ENCODE measurements around the gene UBA3. TPM values are rescaled to one million over a fixed set of nuclear protein-coding genes. Genes with fewer than 3 reads are reported as not detected.

The UBA3 gene
- total RNA-seq, 1 donor from 2014 or later = 127 TPM

DNA sequence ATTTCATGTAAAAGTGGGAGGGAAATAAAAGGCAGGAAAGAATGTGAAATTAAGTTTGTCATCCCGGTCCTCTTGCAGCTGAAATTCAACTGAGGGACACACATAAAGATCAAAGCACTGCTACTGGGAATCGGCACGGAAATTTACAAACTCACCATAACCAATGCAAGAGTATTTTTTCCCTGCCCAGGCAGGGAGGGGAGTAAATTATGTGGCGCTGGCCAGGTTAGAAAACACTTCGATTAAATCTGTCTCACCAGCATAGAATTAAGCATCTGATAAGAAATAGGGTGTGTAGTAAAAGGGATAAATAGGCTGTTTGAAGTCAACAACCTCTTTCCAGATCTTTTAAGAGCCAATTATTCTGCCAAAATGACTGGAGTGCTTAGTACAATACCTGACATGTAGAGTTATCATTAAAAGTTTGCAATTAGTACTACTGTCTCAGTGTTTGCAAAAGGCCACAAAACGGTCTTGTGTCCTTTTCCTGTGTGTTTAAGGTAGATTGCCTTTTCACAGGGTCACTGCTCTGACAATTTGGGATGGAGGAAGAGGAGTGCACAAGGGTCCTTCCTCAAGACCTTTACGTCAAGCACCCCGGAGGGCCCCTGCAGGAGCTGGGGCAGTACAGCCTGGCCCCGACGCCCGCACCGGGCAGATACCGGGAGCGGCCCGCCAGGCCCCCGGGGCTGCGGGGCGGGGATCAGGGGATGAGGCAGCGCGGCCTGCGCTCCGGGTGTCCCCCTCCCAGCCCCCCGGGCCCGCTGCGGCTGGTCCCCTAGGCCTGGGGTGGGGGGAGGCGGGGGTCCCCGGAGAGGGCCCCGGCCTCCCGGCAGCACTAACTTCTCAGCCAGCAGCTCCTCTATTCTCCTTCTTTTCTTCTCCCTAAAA is 651 bp downstream of the UBA3 start:
- intact Hi-C loops (cut with micrococcal nuclease) = loop anchor here (1.0 to 10.0 kb wide), 7 partner anchors 9 to 1995 kb away; partner anchors contain the start of gene TMF1

DNA sequence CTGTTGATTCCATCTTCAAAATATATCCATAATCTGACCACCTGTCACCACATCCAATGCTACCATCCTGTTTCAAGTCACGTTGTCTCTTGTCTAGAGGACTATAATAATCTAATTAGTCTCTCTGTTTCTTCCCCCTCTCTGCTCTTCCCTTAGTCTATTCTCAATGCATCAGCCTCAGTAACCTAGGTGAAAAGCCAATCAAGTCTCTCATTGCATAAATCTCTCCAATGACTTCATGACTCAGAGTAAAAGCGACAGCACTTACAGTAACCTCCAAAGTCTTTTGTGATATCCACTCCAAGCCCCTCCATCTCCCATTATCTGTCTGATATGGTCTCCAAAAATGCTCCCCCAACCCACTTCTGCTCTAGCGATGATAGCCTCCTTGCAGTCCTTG is 7.2 kb downstream of the UBA3 start:
- intact Hi-C loops (cut with micrococcal nuclease) = no loop called here

DNA sequence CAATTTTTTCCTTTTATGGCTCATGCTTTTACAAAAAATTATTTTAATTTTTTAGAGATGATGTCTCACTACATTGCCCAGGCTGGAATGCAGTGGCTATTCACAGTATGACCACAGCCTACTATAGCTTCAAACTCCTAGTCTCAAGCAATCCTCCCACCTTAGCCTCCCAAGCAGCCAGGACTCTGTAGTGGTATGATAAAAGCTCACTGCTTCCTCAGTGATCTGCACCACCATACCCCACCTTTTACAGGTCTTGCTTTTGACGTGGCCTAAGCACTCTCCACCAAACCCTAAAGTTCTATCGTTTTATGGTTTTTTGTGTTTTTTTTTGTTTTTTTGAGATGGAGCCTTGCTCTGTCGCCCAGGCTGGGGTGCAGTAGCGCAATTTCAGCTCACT is 14.0 kb downstream of the UBA3 start:
- intact Hi-C loops (cut with micrococcal nuclease) = no loop called here

DNA sequence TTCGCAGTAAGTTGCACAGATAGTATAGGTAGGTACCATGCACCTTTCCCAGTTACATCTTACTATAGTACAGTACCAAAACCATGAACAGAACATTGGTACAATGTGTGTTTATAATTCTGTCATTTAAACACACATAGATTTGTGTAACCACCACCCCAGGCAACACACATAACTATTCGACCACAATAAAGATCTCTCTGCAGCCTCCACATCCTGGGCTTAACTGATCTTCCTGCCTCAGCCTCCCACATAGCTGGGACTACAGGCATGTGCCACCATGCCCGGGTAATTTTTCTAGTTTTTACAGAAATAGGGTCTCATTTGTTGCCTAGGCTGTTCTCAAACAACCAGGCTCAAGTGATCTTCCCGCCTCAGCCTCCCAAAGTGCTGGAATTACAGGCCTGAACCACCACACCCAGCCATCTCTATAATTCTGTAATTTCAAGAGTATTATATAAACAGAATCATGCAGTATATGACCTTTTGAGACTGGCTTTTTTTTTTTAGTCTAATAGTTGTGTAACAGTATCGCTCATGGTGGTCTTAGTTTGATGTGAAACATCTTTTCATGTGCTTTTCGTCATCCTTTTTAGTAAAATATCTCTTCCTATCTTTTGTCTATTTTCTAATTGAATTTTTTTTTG is 14.7 kb downstream of the UBA3 start:
- intact Hi-C loops (cut with micrococcal nuclease) = loop anchor here (1.0 kb wide), 3 partner anchors 8 to 21 kb away; no protein-coding TSS in a partner anchor

DNA sequence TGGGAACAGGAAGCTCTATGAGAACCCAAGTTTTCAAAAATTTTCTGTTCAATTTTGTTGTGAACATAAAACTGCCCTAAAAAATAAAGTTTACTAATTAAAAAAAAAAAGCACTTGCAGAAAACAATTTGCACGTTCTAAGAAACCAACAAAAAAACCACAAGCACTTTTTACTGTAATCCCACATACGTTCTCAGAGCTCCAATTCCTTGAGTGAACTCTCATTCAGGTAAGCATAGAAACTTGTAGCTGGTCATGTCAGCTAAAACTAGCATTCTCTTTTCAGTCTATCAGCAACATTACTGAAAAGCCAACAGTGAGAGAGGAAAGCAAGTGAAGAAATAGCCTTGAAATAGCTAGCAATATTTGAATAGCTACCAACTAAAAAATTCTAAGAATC is 16.5 kb downstream of the UBA3 start:
- intact Hi-C loops (cut with micrococcal nuclease) = no loop called here

DNA sequence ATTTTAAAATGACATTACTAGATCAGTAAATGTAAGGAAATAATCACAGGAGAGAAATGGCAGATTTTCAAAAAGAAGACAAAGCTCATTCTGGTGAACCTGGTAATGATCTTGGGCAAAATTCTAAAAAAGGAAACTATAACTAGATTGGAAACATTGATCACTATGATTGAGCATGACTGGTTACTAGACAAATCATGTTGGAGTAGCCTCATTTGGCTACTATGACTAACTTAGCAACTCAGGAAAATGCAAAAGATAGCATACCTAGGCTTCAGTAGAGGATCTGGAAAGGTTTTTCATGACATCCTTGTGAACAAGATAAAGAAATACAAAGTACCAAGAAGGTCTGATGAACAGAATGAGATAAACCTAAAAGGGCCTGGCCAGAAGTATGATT is 20.5 kb downstream of the UBA3 start:
- intact Hi-C loops (cut with micrococcal nuclease) = loop anchor here (10.0 kb wide), 1 partner anchor 1405 kb away; the partner anchor contains the start of gene SUCLG2

DNA sequence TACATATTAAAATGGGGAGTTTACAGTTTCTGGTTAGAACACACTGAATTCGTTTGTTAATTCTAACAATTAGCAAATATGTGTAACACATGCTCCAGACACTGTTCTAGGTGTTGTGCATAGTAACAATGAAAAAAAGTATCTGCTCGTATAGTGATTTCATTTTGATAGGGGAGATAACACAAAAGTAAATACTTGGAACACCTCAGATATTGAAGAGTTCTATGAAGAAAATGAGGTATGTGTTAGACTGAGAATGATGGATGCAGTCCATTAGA is 21.3 kb downstream of the UBA3 start:
- intact Hi-C loops (cut with micrococcal nuclease) = loop anchor here (10.0 kb wide), 1 partner anchor 1404 kb away; the partner anchor contains the start of gene SUCLG2

DNA sequence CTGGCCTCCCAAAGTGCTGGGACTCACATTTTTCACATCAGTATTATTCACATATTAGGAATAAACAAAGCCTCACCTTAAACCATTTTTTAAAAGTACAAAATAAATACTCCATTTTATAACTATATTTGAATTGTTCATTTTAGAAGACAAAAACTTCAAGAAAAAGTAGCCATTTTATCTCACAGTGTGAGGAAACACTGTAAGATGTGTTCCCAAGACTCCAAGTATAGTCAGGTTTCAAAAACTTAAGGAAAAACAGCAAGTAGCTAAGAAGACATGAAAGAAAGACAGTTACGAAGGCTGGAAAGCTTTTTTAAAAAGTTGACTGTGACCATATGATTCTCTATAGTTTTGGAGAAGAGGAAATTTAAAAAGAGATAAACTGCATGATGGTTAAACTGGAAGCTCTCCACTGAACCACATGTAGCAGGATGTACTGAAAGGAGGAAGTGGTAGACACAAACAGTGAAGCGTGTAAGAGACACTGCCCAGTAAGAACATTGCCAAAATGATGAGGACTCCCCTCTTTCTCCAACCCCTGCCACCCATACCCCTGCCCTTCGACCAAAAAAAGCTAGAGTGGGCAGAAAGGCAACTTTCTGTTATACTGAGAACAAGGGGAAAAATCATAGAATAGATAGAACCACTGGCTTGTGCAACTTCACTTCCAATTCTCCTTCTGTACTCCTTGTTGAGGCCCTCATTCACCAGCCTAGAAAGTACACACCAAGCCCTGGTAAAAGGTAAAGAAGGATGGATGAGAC is 21.8 kb downstream of the UBA3 start:
- intact Hi-C loops (cut with micrococcal nuclease) = loop anchor here (10.0 kb wide), 1 partner anchor 1404 kb away; the partner anchor contains the start of gene SUCLG2

DNA sequence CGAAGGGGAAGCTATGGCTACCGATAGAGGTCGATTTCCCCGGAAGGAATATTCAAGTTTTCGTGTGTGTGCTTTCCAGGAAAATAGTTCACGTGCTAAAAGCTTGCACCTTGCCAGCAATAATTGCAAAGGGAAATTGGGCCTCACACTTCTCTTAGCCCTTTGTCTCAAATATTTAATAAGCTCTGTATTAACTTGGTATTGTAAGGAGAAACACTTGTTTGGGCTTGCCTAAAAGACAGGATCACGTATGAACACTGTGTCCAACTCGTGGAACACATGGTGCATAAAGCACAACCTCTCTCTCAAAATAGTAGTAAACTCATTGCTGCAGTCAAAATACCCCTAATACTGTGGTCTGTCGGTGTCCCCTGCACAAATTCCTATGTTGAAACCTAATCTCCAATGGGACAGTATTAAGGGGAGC is 27.7 kb downstream of the UBA3 start:
- intact Hi-C loops (cut with micrococcal nuclease) = loop anchor here (1.0 to 10.0 kb wide), 7 partner anchors 28 to 1398 kb away; partner anchors contain the start of genes ARL6IP5, EOGT, SUCLG2 and UBA3

DNA sequence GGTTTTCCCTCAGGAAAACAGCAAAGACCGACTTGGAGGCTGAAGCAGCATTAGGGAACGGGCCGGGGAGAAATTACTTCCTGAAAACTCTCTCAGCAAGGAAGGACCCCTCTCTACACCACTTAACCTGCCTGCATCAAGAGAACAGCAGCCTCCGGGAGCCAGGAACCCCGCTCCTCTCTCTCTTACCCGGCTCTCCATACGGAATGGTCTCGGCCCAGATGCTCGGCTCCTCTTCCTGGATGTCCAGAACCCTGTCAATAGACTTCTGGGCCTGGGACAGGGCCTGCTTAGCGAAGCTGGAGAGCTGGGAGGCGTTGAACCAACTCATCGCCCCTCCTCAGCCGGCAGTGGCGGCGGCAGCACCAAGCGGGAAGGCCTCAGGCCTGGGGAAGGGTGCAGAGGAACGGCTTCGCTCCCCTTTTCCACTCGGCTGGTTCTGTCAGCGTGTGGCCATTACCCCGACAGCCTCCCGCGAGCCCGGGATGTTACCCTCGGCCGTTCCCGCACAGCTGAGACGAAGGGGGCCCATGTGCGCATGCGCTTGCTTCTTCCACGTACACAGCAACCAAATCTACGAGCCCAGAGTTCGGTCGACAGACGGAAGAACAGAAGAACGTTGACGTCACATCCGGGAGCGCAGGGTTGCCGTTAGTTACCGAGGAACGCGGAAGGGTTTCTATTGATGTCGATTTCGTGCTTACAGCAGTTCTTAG is 28.3 kb downstream of the UBA3 start, which contains the start of gene TMF1:
Gene TMF1 (minus strand): TSS at position 578 of the 716 bp plus-strand sequence. CDS start 247 bp downstream, at position 331.
- intact Hi-C loops (cut with micrococcal nuclease) = loop anchor here (1.0 to 10.0 kb wide), 7 partner anchors 28 to 1397 kb away; partner anchors contain the start of genes ARL6IP5, EOGT, SUCLG2 and UBA3

DNA sequence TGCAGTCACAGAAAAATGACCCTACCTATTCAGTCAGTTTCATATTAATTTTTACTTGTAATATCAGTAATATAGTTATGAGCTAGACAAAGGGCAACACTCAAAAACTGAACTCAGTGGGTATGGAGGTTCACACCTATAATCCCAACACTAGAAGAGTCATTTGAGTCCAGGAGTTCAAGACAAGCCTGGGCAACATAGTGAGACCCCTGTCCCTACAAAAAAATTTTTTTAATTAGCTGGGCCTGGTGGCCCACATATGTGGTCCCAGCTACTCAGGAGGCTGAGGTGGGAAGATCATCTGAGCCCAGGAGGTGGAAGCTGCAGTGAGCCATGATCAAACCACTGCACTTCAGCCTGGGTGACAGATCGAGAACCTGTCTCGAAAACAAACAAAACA is 31.2 kb downstream of the UBA3 start:
- intact Hi-C loops (cut with micrococcal nuclease) = no loop called here

DNA sequence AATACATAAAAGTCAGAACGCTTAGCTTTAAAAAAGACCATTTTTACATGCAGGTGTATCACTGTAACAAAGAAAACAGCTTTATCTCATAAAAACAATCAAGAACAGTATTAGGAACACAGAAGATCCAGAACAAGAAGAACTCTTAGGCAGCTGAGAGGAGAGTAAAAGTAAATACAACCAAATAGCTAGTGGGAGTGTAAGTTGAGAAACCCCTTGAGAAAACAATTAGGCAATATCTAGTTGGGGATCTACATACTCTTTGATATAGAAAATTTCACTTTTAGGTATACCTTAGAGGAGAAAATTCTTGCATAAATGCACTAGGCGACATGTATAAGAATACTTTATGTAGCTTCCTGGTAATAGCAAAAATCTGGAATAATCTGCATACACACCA is 35.6 kb downstream of the UBA3 start:
- intact Hi-C loops (cut with micrococcal nuclease) = loop anchor here (5.0 kb wide), 1 partner anchor 133 kb away; no protein-coding TSS in a partner anchor

DNA sequence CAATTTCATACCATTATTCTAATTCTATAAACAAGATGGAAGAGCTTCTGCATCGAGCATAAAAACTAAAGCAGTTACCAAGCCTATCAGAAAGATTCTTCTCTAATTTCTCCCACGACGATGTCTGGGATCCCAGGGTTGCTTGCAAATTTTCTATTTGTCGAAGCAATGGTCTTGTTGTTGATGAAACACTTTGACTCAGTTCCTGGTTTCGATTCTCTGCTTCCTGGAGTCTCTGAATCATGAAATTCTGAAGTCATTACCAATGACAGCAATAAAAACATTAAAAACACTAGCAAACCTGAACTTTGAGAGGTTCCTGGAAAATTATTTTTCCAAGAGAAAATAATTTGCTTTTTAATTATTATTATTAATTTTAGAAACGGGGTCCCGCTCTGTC is 46.7 kb downstream of the UBA3 start:
- intact Hi-C loops (cut with micrococcal nuclease) = loop anchor here (5.0 kb wide), 1 partner anchor 164 kb away; no protein-coding TSS in a partner anchor

DNA sequence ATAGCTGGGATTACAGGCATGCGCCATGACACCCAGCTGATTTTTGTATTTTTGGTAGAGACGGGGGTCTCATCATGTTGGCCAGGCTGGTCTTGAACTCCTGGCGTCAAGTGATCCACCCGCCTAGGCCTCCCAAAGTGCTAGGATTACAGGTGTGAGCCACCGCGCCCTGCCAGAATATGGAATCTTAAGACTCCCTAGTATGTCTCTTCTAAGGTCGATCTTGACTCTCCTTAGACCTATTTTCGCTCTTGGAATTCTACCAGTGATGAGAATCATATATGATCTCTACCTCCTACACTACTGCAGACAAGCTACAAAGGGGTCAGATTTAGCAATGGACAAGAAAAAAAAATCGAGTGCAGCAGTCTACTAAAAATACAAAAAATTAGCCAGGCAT is 47.4 kb downstream of the UBA3 start:
- intact Hi-C loops (cut with micrococcal nuclease) = loop anchor here (5.0 kb wide), 1 partner anchor 165 kb away; no protein-coding TSS in a partner anchor

DNA sequence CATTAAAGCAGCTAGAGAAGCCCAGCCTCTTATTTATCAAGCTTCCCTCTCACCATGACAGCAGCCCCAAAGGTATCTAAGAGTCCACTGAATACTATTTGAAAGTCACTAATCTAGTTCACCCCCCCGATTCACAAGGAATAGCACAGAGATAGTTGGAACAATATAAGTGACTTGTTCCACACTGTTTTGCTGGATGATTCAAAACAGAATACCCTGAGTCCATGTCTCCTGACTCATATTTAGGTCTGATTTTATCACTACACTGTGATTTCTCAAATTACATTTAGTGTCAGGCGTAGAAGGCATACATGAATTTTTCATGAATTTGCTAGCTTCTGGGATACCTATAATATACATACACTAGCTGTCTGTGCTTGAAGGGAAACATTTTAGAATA is 48.0 kb downstream of the UBA3 start:
- intact Hi-C loops (cut with micrococcal nuclease) = loop anchor here (5.0 kb wide), 1 partner anchor 165 kb away; no protein-coding TSS in a partner anchor

DNA sequence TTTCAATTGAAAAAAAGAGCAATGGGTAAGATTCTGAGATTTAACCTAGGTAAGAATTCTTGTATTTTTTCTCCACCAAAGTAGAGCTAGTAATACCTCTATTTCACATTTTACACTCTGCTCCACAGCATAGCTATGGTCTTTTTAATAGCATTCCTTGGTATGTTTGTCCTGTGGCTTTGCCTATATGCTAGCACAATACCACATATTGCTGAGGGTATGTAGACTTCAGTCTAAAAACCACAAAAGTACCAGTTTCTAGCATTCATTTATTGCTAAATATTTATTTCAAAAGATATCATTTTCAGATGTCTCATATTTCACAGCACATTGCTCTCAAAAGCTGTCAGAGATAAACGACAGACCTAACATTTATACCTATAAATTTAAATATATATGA is 48.5 kb downstream of the UBA3 start:
- intact Hi-C loops (cut with micrococcal nuclease) = loop anchor here (5.0 kb wide), 1 partner anchor 166 kb away; no protein-coding TSS in a partner anchor

DNA sequence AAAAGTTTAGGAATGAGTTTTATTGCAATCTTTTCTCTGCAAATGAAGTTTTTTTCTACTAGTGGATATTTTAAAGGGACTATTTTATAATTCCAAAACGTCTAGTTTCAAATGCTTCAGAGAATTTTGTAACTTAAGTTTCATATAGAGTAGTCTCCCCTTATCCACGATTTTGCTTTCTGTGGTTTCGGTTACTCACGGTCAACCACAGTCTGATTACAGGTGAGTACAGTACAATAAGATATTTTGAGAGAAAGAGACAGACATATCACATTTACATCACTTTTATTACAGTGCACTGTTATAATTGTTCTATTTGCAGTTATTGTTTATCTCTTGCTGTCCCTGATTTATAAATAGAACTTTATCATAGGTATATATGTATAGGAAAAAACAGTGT is 59.3 kb downstream of the UBA3 start:
- intact Hi-C loops (cut with micrococcal nuclease) = no loop called here

DNA sequence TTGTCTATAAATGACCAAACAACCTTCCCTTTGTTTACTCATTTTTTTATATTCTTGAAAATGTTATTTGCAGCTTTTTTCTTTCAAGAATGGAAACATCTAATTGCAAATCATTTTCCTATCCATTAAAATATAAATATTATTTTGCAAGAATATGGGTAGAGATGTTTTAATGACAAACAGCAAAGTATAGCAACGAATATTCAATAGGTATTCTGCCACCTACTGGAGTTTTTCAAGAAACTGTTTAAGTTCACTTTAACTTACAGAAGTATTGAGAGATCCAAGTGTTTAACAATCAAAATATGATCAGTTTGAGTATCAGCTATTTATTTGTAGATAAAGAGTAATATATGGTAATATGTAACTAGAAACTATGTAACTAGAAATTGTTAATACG is 59.7 kb downstream of the UBA3 start:
- intact Hi-C loops (cut with micrococcal nuclease) = no loop called here

DNA sequence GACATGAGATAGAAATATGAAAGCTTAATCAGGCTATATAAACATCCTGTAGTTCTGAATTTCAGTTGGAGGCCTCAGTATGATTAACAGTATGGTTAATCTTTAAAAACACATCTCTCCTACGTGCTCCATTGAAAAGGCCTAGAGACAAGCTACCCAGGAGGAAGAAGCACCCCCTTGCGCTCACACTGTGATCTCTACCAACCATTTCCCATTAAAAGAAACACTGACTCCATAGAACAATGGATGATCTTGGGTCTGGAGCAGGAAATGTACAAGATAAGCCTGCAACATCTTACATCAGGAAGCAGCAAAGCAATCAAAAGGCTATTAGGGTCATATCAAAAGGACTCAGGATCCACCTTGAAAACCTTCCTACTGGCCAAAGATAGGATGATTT is 63.3 kb downstream of the UBA3 start:
- intact Hi-C loops (cut with micrococcal nuclease) = no loop called here

DNA sequence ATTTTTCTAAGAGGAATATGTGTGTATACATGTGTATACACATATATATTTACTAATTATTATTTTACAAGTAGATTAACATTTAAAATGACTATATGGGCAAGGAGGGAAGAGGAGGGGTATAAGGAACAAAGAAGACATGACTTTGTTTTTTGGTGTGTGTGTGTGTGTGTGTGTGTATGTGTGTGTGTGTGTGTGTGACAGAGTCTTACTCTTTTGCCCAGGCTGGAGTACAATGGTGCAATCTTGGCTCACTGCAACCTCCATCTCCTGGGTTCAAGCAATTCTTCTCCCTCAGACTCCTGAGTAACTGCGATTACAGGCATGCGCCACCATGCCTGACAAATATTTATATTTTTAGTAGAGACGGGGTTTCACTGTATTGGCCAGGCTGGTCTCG is 64.1 kb downstream of the UBA3 start:
- intact Hi-C loops (cut with micrococcal nuclease) = no loop called here

Data from T-helper 1 cell treated with Interleukin-12 subunit alpha and Interleukin-12 subunit beta and Interleukin-4 antibody, amounts not matched to agents 30 ng/mL and 1 ng/mL, for 36 hours (primary cell).